Trophoblast cell (in vitro differentiated cells and primary cell): ENCODE data around the gene ADO.

Experiments used
- DNase-seq, 2 donors: peaks; one replicate each; pipeline ENCODE4 v3.0.0-alpha.2; 2016
- H2AFZ ChIP-seq: 2 replicates; pipeline ENCODE4 v1.6.1; 2013; ENCODE audit warnings: low read length, moderate library complexity, mild to moderate bottlenecking; ENCODE audit not compliant: insufficient read depth, poor library complexity
- H2AK5ac ChIP-seq: 2 replicates; pipeline ENCODE4 v1.6.1; 2013; ENCODE audit warnings: mild to moderate bottlenecking, low read length
- H2BK120ac ChIP-seq: 2 replicates; pipeline ENCODE4 v1.6.1; 2013; ENCODE audit warnings: low read length, mild to moderate bottlenecking, moderate library complexity; ENCODE audit not compliant: insufficient read depth, poor library complexity
- H2BK12ac ChIP-seq: 2 replicates; pipeline ENCODE4 v1.6.1; 2013; ENCODE audit warnings: mild to moderate bottlenecking, low read length, moderate library complexity
- H2BK5ac ChIP-seq: 2 replicates; pipeline ENCODE4 v1.6.1; 2013; ENCODE audit warnings: low read length, low read depth, moderate library complexity, mild to moderate bottlenecking; ENCODE audit not compliant: poor library complexity
- H3K14ac ChIP-seq: 2 replicates; pipeline ENCODE4 v1.6.1; 2013; ENCODE audit warnings: mild to moderate bottlenecking, low read length
- H3K18ac ChIP-seq: 2 replicates; pipeline ENCODE4 v1.6.1; 2013; ENCODE audit warnings: mild to moderate bottlenecking, low read length
- H3K23ac ChIP-seq: 2 replicates; pipeline ENCODE4 v1.6.1; 2013; ENCODE audit warnings: low read length
- H3K27ac ChIP-seq: 2 replicates; pipeline ENCODE4 v1.5.1; 2013; ENCODE audit warnings: low read depth, mild to moderate bottlenecking, inconsistent platforms, low read length, moderate library complexity
- H3K27me3 ChIP-seq: 2 replicates; pipeline ENCODE4 v1.6.1; 2013; ENCODE audit warnings: inconsistent platforms, mild to moderate bottlenecking, low read length, moderate library complexity; ENCODE audit not compliant: insufficient read depth
- H3K36me3 ChIP-seq, 2 experiments: 1 replicate in 1 of 2; 2 replicates in 1 of 2; pipeline ENCODE4 v1.6.1; 2013; ENCODE audit warnings: low read length in 2 of 2, mild to moderate bottlenecking in 2 of 2, moderate library complexity in 1 of 2; ENCODE audit not compliant: insufficient read depth in 2 of 2, control insufficient read depth in 1 of 2
- H3K4ac ChIP-seq: 2 replicates; pipeline ENCODE4 v1.6.1; 2013; ENCODE audit warnings: low read depth, mild to moderate bottlenecking, low read length, moderate library complexity
- H3K4me1 ChIP-seq, 2 experiments: 1 replicate in 1 of 2; 2 replicates in 1 of 2; pipeline ENCODE4 v1.6.1; 2013; ENCODE audit warnings: low read length in 2 of 2, mild to moderate bottlenecking in 2 of 2, moderate library complexity in 1 of 2; ENCODE audit not compliant: insufficient read depth in 2 of 2, control insufficient read depth in 1 of 2
- H3K4me2 ChIP-seq: 2 replicates; pipeline ENCODE4 v1.6.1; 2013; ENCODE audit warnings: inconsistent platforms, mild to moderate bottlenecking, low read length, moderate library complexity
- H3K4me3 ChIP-seq: 2 replicates; pipeline ENCODE4 v1.5.1; 2013; ENCODE audit warnings: mild to moderate bottlenecking, low read depth, low read length, inconsistent platforms
- H3K79me1 ChIP-seq: one replicate; pipeline ENCODE4 v1.6.1; 2013; ENCODE audit warnings: low read length
- H3K79me2 ChIP-seq: 2 replicates; pipeline ENCODE4 v1.6.1; 2013; ENCODE audit warnings: low read length, mild to moderate bottlenecking; ENCODE audit not compliant: control insufficient read depth, insufficient read depth, poor library complexity
- H3K9ac ChIP-seq: 2 replicates; pipeline ENCODE4 v1.6.1; 2013; ENCODE audit warnings: mild to moderate bottlenecking, low read length
- H3K9me3 ChIP-seq: 2 replicates; pipeline ENCODE4 v1.6.1; 2013; ENCODE audit warnings: low read depth, mild to moderate bottlenecking, control low read depth, inconsistent platforms, low read length; ENCODE audit not compliant: insufficient read depth
- H4K12ac ChIP-seq: 2 replicates; pipeline ENCODE4 v1.6.1; 2013; ENCODE audit warnings: low read depth, mild to moderate bottlenecking, low read length, moderate library complexity
- H4K8ac ChIP-seq: 2 replicates; pipeline ENCODE4 v1.6.1; 2013; ENCODE audit warnings: low read depth, mild to moderate bottlenecking, low read length, moderate library complexity
- H4K91ac ChIP-seq: one replicate; pipeline ENCODE4 v1.6.1; 2013; ENCODE audit warnings: low read depth, mild to moderate bottlenecking, low read length, moderate library complexity
- WGBS: extraction: QIAGEN DNeasy Blood & Tissue Kit; methylation state at CpG from one replicate; pipeline ENCODE4 v1.1.7; 2013; ENCODE audit warnings: missing lambda C conversion rate; ENCODE audit not compliant: insufficient read length, insufficient coverage; ENCODE audit errors: extremely low coverage; 5-methylcytosine and 5-hydroxymethylcytosine counted together

The ADO gene

GRCh38 chr10:62788861-62789467 is 15.6 kb upstream of the ADO start:
- H3K18ac ChIP-seq: no peak overlapping the region
- no peak overlapping the region for H3K14ac ChIP-seq
- no peaks in the 10 kb centered on the region for H3K9me3 ChIP-seq
- H3K9ac ChIP-seq: no peak overlapping the region
- WGBS: no CpG with 5 or more reads among the region's 9 CpGs
- H2BK12ac ChIP-seq: no peak overlapping the region
- no peaks in the 10 kb centered on the region for H3K79me1 ChIP-seq
- no peak overlapping the region for H3K23ac ChIP-seq
- no peak overlapping the region for H3K4me2 ChIP-seq
- no peak overlapping the region for H2BK5ac ChIP-seq
- no peak overlapping the region for H2AK5ac ChIP-seq
- H2BK120ac ChIP-seq: no peak overlapping the region
- H4K8ac ChIP-seq: no peak overlapping the region
- H3K79me2 ChIP-seq: no peaks in the 10 kb centered on the region
- no peaks in the 10 kb centered on the region for H3K27me3 ChIP-seq
- no peaks in the 10 kb centered on the region for H3K36me3 ChIP-seq
- H3K4ac ChIP-seq: no peak overlapping the region
- H4K91ac ChIP-seq: no peak overlapping the region
- no peak overlapping the region for H2AFZ ChIP-seq
- no peak overlapping the region for H4K12ac ChIP-seq
- H3K27ac ChIP-seq: no peak overlapping the region
- DNase-seq: no peak
- H3K4me1 ChIP-seq: no peaks in the 10 kb centered on the region
- H3K4me3 ChIP-seq: no peak overlapping the region

GRCh38 chr10:62790019-62790555 is 14.4 kb upstream of the ADO start:
- Histone ChIP-seq H3K79me2 (no peaks in the 10 kb centered on the region), H3K9me3 (no peaks in the 10 kb centered on the region), H4K8ac (no peak overlapping the region), H4K12ac (no peak overlapping the region), H3K23ac (no peak overlapping the region), H3K27ac (no peak overlapping the region), H2BK120ac (no peak overlapping the region), H2BK5ac (no peak overlapping the region), H4K91ac (no peak overlapping the region), H2AFZ (no peak overlapping the region), H3K4me3 (no peak overlapping the region), H3K4ac (no peak overlapping the region), H3K27me3 (no peaks in the 10 kb centered on the region), H2AK5ac (no peak overlapping the region), H3K4me1 (no peaks in the 10 kb centered on the region), H3K14ac (no peak overlapping the region), H2BK12ac (no peak overlapping the region), H3K79me1 (no peaks in the 10 kb centered on the region), H3K36me3 (no peaks in the 10 kb centered on the region), H3K9ac (no peak overlapping the region), H3K18ac (no peak overlapping the region), H3K4me2 (no peak overlapping the region)
- DNase-seq: no peak
- no CpG with 5 or more reads among the region's 14 CpGs for WGBS

DNA sequence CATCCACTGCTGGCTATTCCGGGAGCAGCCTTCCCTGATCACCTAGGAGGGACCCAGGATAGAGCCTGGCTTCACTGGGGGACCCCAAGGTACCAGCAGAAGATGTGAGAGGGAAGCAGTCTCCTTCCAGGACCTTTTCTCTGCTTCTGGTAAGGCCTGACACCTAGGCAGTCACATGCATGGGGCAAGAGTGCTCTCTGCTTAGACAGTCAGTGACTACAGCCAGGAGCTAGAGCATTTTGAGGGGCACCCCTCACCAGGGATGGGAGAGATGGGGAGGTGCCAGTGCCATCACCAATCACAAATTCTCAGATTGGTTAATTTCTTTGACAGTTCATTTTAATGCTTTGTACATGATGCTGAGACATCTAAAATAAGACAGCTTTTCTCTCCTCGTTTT is 13.9 kb upstream of the ADO start:
- Histone ChIP-seq H3K18ac (no peak overlapping the region), H2BK120ac (no peak overlapping the region), H4K8ac (no peak overlapping the region), H3K4me3 (no peak overlapping the region), H3K14ac (no peak overlapping the region), H3K4ac (no peak overlapping the region), H3K9me3 (no peaks in the 10 kb centered on the region), H2BK12ac (no peak overlapping the region), H4K91ac (no peak overlapping the region), H3K9ac (no peak overlapping the region), H4K12ac (no peak overlapping the region), H2BK5ac (no peak overlapping the region), H2AFZ (no peak overlapping the region), H3K27me3 (no peaks in the 10 kb centered on the region), H3K27ac (no peak overlapping the region), H3K36me3 (no peaks in the 10 kb centered on the region), H2AK5ac (no peak overlapping the region), H3K4me1 (no peaks in the 10 kb centered on the region), H3K23ac (no peak overlapping the region), H3K4me2 (no peak overlapping the region), H3K79me2 (no peaks in the 10 kb centered on the region), H3K79me1 (no peaks in the 10 kb centered on the region)
- DNase-seq: no peak
- WGBS: no CpG with 5 or more reads among the region's 2 CpGs

- no peak overlapping the region for H3K18ac ChIP-seq
- no peaks in the 10 kb centered on the region for H3K4me1 ChIP-seq
- H2BK12ac ChIP-seq: no peak overlapping the region
- H3K79me1 ChIP-seq: no peaks in the 10 kb centered on the region
- H4K12ac ChIP-seq: no peak overlapping the region
- no peak overlapping the region for H4K8ac ChIP-seq
- no peak overlapping the region for H3K23ac ChIP-seq
- no peak overlapping the region for H2AK5ac ChIP-seq
- no peaks in the 10 kb centered on the region for H3K79me2 ChIP-seq
- no peak overlapping the region for H4K91ac ChIP-seq
- H3K4ac ChIP-seq: no peak overlapping the region
- H2BK120ac ChIP-seq: no peak overlapping the region
- H3K9me3 ChIP-seq: no peaks in the 10 kb centered on the region
- H3K27me3 ChIP-seq: no peaks in the 10 kb centered on the region
- H2BK5ac ChIP-seq: no peak overlapping the region
- DNase-seq: no peak
- WGBS: no CpG with 5 or more reads among the region's 5 CpGs
- H3K9ac ChIP-seq: no peak overlapping the region
- no peak overlapping the region for H3K4me3 ChIP-seq
- no peak overlapping the region for H3K14ac ChIP-seq
- H3K36me3 ChIP-seq: no peaks in the 10 kb centered on the region
- H3K4me2 ChIP-seq: no peak overlapping the region
- no peak overlapping the region for H3K27ac ChIP-seq
- no peak overlapping the region for H2AFZ ChIP-seq
Measured at GRCh38 chr10:62792261-62792660, 12.3 kb upstream of the ADO start.
